ENCODE data around the gene RCOR1.

Gene RCOR1

DNA sequence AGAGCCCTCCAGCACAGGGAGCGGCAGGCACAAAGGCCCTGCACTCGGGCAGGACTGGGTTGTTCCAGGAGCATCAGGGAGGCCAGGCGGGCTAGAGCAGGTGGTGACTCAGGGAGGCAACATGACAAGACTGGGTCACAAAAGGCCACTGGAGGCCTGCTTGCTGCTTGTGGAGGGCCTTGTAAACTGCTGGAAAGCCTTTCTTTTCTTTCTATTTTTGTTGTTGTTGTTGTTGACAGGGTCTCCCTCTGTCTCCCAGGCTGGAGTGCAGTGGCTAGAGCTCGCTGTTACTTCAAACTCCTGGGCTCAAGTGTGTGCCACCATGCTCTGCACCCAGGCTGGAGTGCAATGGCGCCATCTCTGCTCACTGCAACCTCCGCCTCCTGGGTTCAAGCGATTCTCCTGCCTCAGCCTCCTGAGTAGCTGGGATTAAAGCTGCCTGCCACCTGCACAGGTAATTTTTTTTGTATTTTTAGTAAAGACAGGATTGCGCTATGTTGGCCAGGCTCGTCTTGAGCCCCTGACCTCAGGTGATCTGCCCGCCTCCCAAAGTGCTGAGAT is 11.8 kb upstream of the RCOR1 start:
- ChIA-PET CTCF (interaction anchor here (0.9 kb wide), 1 partner anchor 56 kb away, joined by 4 read pairs; no protein-coding TSS in a partner anchor), POLR2A (interaction anchor here (1.1 kb wide), 1 partner anchor 56 kb away, joined by 3 read pairs; no protein-coding TSS in a partner anchor)
- TF ChIP-seq SUZ12 (IDR thresholded peaks at IDR 0.05) (no peak), TARDBP (IDR thresholded peaks at IDR 0.05) (no peak), FOXA1 (IDR thresholded peaks at IDR 0.05) (no peak), CTBP1 (IDR thresholded peaks at IDR 0.05; ENCODE audit: borderline replicate concordance) (no peak), FOXK2 (IDR thresholded peaks at IDR 0.05) (no peak), ZNF384 (IDR thresholded peaks at IDR 0.05) (no peak), LEF1 (IDR thresholded peaks at IDR 0.05; ENCODE audit: borderline replicate concordance) (no peak), BHLHE40 (IDR thresholded peaks at IDR 0.05; ENCODE audit: borderline replicate concordance) (no peak)
- DNase-seq (ENCODE audit: extremely low spot score): no peak

DNA sequence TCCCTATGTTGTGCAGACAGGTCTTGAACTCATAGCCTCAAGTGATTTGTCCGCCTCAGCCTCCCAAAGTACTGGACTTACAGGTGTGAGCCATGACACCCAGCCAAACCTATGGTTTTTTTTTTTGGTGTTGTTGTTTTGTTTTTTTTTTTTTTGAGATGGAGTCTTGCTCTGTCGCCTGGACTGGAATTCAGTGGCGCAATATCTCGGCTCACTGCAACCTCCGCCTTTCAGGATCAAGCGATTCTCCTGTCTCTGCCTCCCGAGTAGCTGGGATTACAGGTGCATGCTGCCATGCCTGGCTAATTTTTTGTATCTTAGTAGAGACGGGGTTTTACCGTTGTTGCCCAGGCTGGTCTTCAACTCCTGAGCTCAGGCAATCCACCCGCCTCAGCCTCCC is 11.3 kb upstream of the RCOR1 start:
- ChIA-PET CTCF (interaction anchor here (0.7 kb wide), 1 partner anchor 263 kb away, joined by 3 read pairs; no protein-coding TSS in a partner anchor), POLR2A (no interaction called here)
- no peak for DNase-seq (ENCODE audit: extremely low spot score)
- TF ChIP-seq SUZ12 (IDR thresholded peaks at IDR 0.05): no peak
- TF ChIP-seq FOXA1 (IDR thresholded peaks at IDR 0.05): no peak
- TF ChIP-seq FOXM1 (IDR thresholded peaks at IDR 0.05; ENCODE audit: borderline replicate concordance): no peak
- no peak for TF ChIP-seq FOXK2 (IDR thresholded peaks at IDR 0.05)
- TF ChIP-seq L3MBTL2 (conservative IDR thresholded peaks at IDR 0.05): no peak
- TF ChIP-seq SP1 (IDR thresholded peaks at IDR 0.05): no peak
- no peak for TF ChIP-seq HDGF (IDR thresholded peaks at IDR 0.05; ENCODE audit: borderline replicate concordance)
- no peak for TF ChIP-seq ELF4 (IDR thresholded peaks at IDR 0.05)
- no peak for TF ChIP-seq ZNF384 (IDR thresholded peaks at IDR 0.05)
- TF ChIP-seq CTBP1 (IDR thresholded peaks at IDR 0.05; ENCODE audit: borderline replicate concordance): no peak
- no peak for TF ChIP-seq ARNT (IDR thresholded peaks at IDR 0.05)
- TF ChIP-seq LEF1 (IDR thresholded peaks at IDR 0.05; ENCODE audit: borderline replicate concordance): no peak
- TF ChIP-seq, protein P1, sequence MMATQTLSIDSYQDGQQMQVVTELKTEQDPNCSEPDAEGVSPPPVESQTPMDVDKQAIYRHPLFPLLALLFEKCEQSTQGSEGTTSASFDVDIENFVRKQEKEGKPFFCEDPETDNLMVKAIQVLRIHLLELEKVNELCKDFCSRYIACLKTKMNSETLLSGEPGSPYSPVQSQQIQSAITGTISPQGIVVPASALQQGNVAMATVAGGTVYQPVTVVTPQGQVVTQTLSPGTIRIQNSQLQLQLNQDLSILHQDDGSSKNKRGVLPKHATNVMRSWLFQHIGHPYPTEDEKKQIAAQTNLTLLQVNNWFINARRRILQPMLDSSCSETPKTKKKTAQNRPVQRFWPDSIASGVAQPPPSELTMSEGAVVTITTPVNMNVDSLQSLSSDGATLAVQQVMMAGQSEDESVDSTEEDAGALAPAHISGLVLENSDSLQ (IDR thresholded peaks at IDR 0.05): no peak

DNA sequence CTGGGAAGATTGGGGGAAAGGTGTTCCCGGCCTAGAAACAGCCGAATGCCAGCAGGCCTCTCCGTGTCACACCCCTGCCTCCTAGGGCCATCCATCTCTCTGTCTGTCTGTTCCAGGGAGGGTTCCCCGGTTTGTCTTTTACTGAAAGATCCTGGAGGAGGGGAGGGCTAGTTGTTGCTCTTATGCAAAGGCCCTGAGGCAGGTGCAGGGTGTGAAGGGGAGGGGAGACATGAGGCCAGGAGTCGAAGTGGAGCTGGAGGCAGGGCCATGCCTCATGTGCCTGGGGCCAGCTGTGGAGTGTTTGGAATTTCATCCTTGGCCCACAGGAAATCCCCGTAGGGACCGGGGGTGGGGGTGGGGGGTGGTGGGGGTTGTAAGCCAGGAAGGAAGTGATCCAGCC is 8.7 kb upstream of the RCOR1 start:
- ChIA-PET CTCF (no interaction called here), POLR2A (no interaction called here)
- TF ChIP-seq ARNT (IDR thresholded peaks at IDR 0.05) (no peak), L3MBTL2 (conservative IDR thresholded peaks at IDR 0.05) (no peak), NFRKB (IDR thresholded peaks at IDR 0.05) (no peak), FOXM1 (IDR thresholded peaks at IDR 0.05; ENCODE audit: borderline replicate concordance) (no peak), FOXK2 (IDR thresholded peaks at IDR 0.05) (no peak), BHLHE40 (IDR thresholded peaks at IDR 0.05; ENCODE audit: borderline replicate concordance) (no peak), ZNF384 (IDR thresholded peaks at IDR 0.05) (no peak), SUZ12 (IDR thresholded peaks at IDR 0.05) (no peak), FOXA1 (IDR thresholded peaks at IDR 0.05) (no peak), LEF1 (IDR thresholded peaks at IDR 0.05; ENCODE audit: borderline replicate concordance) (no peak), TARDBP (IDR thresholded peaks at IDR 0.05) (no peak), ELF4 (IDR thresholded peaks at IDR 0.05) (no peak), CTBP1 (IDR thresholded peaks at IDR 0.05; ENCODE audit: borderline replicate concordance) (no peak), SP1 (IDR thresholded peaks at IDR 0.05) (no peak), HDGF (IDR thresholded peaks at IDR 0.05; ENCODE audit: borderline replicate concordance) (no peak)
- TF ChIP-seq, protein P1 (IDR thresholded peaks at IDR 0.05): no peak
- no peak for DNase-seq (ENCODE audit: extremely low spot score)

DNA sequence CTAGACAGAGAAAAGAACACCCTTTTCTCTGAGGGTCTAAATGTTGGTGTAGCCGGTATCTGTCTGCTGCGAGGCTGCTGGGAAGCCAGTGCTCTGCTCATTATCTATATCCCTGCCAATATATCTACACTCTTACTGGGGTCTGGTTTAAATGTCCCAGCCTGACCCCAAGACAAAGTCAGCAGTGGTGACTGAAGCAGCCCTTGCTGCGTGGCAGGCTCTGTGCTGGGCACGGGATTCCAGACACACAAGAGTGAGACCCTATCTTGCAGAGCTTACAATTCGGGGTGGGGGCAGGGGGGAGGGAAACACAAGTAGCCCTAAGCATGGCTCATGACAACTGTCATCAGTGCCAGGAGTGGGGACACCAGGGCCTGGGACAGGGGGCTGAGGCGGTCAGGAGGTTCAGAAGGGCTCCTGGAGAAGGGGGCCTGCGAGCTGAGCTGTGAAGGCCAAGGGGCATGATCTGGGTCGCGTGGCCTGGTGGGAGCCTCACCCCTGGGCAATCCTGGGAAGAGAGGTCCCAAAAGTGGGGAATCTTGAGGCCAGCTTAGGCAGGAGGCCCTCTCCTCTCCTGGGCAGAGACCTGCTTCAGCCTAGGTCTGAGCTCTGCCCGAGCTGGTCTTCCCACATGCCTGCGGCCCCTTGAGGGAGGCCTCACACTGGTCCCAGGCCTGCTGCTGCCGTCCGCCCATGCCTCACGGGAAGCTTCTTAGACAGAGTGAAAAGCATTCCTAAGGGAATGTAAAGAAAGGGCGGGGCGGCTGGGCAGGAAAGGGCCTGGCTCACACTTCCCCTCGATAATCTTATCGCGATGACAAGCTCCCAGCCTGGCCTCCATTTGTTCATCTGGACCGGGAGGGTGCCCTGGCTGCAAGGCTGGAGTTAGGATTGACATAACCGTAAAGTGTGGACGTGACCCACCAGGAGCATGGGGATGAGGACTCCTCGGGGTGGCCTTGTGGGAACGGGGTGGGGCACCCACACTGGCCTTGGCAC is 7.3 kb upstream of the RCOR1 start:
- TF ChIP-seq FOXK2 (IDR thresholded peaks at IDR 0.05) (no peak), ELF4 (IDR thresholded peaks at IDR 0.05) (no peak), FOXM1 (IDR thresholded peaks at IDR 0.05; ENCODE audit: borderline replicate concordance) (no peak), SUZ12 (IDR thresholded peaks at IDR 0.05) (no peak)
- ChIA-PET CTCF (interaction anchor here (0.5 to 1.0 kb wide), 2 partner anchors 23 to 57 kb away, joined by 3 read pairs; no protein-coding TSS in a partner anchor), POLR2A (interaction anchor here (1.5 kb wide), 1 partner anchor 60 kb away, joined by 4 read pairs; no protein-coding TSS in a partner anchor)
- no peak for DNase-seq (ENCODE audit: extremely low spot score)

DNA sequence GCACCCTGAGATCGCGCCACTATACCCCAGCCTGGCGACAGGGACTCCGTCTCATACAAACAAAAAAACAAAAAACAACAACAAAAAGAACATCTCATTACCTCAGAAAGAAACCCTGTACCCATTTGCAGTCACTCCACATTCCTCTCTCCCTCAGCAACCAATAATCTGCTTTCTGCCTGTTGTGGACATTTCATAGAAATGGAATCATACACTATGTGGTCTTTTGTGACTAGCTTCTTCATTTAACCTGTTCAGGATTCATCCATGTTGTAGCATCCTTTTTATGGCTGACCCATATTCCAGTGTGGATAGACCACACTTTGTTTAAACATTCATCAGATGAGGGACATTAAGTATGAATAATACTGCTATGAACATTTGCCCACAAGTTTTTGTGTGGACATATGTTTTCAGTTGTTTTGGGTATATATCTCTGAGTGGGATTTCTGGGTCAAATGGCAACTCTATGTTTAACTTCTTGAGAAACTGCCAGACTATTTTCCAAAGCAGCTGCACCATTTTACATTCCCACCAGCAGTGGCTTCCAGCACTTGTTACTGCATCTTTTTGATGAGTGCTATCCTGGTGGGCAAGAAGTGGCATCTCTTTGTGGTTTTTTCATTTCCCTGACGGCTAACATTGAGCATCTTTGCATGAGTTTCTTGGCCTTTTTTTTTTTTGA is 5.9 kb upstream of the RCOR1 start:
- CTCF ChIA-PET: no interaction called here

More for the DNA sequence above, 5.9 kb upstream of the RCOR1 start:
- DNase-seq (ENCODE audit: extremely low spot score): no peak
- POLR2A ChIA-PET: no interaction called here
- TF ChIP-seq HDGF (IDR thresholded peaks at IDR 0.05; ENCODE audit: borderline replicate concordance) (no peak), ELF4 (IDR thresholded peaks at IDR 0.05) (no peak), ZNF384 (IDR thresholded peaks at IDR 0.05) (no peak), TARDBP (IDR thresholded peaks at IDR 0.05) (no peak), CTBP1 (IDR thresholded peaks at IDR 0.05; ENCODE audit: borderline replicate concordance) (no peak), SP1 (IDR thresholded peaks at IDR 0.05) (no peak), FOXK2 (IDR thresholded peaks at IDR 0.05) (no peak), NFRKB (IDR thresholded peaks at IDR 0.05) (no peak), LEF1 (IDR thresholded peaks at IDR 0.05; ENCODE audit: borderline replicate concordance) (no peak), ARNT (IDR thresholded peaks at IDR 0.05) (no peak), SUZ12 (IDR thresholded peaks at IDR 0.05) (no peak), BHLHE40 (IDR thresholded peaks at IDR 0.05; ENCODE audit: borderline replicate concordance) (no peak), FOXM1 (IDR thresholded peaks at IDR 0.05; ENCODE audit: borderline replicate concordance) (no peak), L3MBTL2 (conservative IDR thresholded peaks at IDR 0.05) (no peak), FOXA1 (IDR thresholded peaks at IDR 0.05) (no peak)
- TF ChIP-seq, protein P1 (IDR thresholded peaks at IDR 0.05): no peak
